IPS-15b (cell line): ENCODE data around the gene RNF115.
A peak's percentile ranks its signal among the peaks of the same experiment; 100 is the strongest.
"Not testable (repeated sequence)": the region's sequence is repeated elsewhere in the genome, so short reads cannot be mapped to it uniquely, and the experiment has no call there.

Source experiments
- H3K27me3 ChIP-seq: one replicate; pipeline ENCODE4 v1.6.1; 2013; ENCODE audit warnings: low read length; ENCODE audit not compliant: control insufficient read depth, insufficient read depth
- H3K36me3 ChIP-seq: one replicate; pipeline ENCODE4 v1.6.1; 2013; ENCODE audit warnings: low read length; ENCODE audit not compliant: control insufficient read depth, insufficient read depth
- H3K4me1 ChIP-seq: one replicate; pipeline ENCODE4 v1.6.1; 2013; ENCODE audit warnings: mild to moderate bottlenecking, low read length; ENCODE audit not compliant: control insufficient read depth, insufficient read depth
- H3K4me3 ChIP-seq: one replicate; pipeline ENCODE4 v1.5.1; 2013; ENCODE audit warnings: low read depth, low read length
- H3K9ac ChIP-seq: one replicate; pipeline ENCODE4 v1.6.1; 2013; ENCODE audit warnings: low read depth, mild to moderate bottlenecking, low read length
- H3K9me3 ChIP-seq: one replicate; pipeline ENCODE4 v1.6.1; 2013; ENCODE audit warnings: mild to moderate bottlenecking, low read length; ENCODE audit not compliant: control insufficient read depth, insufficient read depth

RNF115 gene

GRCh38 chr1:145849356-145850160, 25.7 kb upstream of the RNF115 start:
- H3K4me1 ChIP-seq: no peaks in the 10 kb centered on the region
- H3K27me3 ChIP-seq: no peaks in the 10 kb centered on the region
- no peak overlapping the region for H3K9ac ChIP-seq
- H3K9me3 ChIP-seq: no peaks in the 10 kb centered on the region
- peaks cover 39% of the 10 kb centered on the region for H3K36me3 ChIP-seq
- H3K4me3 ChIP-seq: no peak overlapping the region

- no peak overlapping the region for H3K9ac ChIP-seq
- H3K4me3 ChIP-seq: no peak overlapping the region
- H3K36me3 ChIP-seq: peaks cover 24% of the 10 kb centered on the region
Measured at GRCh38 chr1:145847827-145848226, 23.9 kb upstream of the RNF115 start.

GRCh38 chr1:145846201-145846612, 22.3 kb upstream of the RNF115 start:
- H3K27me3 ChIP-seq: no peaks in the 10 kb centered on the region
- H3K4me3 ChIP-seq: peak overlapping the region; percentile 61
- H3K9ac ChIP-seq: no peak overlapping the region
- H3K36me3 ChIP-seq: peaks cover 21% of the 10 kb centered on the region
- no peaks in the 10 kb centered on the region for H3K9me3 ChIP-seq
- H3K4me1 ChIP-seq: no peaks in the 10 kb centered on the region

More at GRCh38 chr1:145847827-145848226, 23.9 kb upstream of the RNF115 start:
- H3K4me1 ChIP-seq: no peaks in the 10 kb centered on the region
- no peaks in the 10 kb centered on the region for H3K9me3 ChIP-seq
- H3K27me3 ChIP-seq: no peaks in the 10 kb centered on the region

GRCh38 chr1:145845514-145846161, 21.7 kb upstream of the RNF115 start, which contains the start of gene NUDT17:
Gene NUDT17, plus strand, starts transcription at chr1:145845630. Its CDS starts 11 bp downstream, at chr1:145845641.
- Histone ChIP-seq H3K4me1 (no peaks in the 10 kb centered on the region), H3K9ac (peak within 1 kb of the TSS; percentile 77), H3K27me3 (no peaks in the 10 kb centered on the region), H3K4me3 (peak within 1 kb of the TSS; percentile 61), H3K9me3 (no peaks in the 10 kb centered on the region), H3K36me3 (peaks cover 20% of the 10 kb centered on the region)

GRCh38 chr1:145845144-145845513, 21.2 kb upstream of the RNF115 start:
- peaks cover 15% of the 10 kb centered on the region for H3K36me3 ChIP-seq
- H3K4me3 ChIP-seq: peak overlapping the region; percentile 61
- no peak overlapping the region for H3K9ac ChIP-seq
- H3K9me3 ChIP-seq: no peaks in the 10 kb centered on the region
- H3K27me3 ChIP-seq: no peaks in the 10 kb centered on the region
- no peaks in the 10 kb centered on the region for H3K4me1 ChIP-seq

GRCh38 chr1:145843031-145843430, 19.1 kb upstream of the RNF115 start:
- Histone ChIP-seq H3K4me3 (no peak overlapping the region), H3K9me3 (no peaks in the 10 kb centered on the region), H3K4me1 (no peaks in the 10 kb centered on the region), H3K36me3 (peaks cover 12% of the 10 kb centered on the region), H3K9ac (no peak overlapping the region), H3K27me3 (no peaks in the 10 kb centered on the region)

- Histone ChIP-seq H3K27me3 (no peaks in the 10 kb centered on the region), H3K9me3 (no peaks in the 10 kb centered on the region), H3K9ac (no peak overlapping the region), H3K36me3 (peaks cover 20% of the 10 kb centered on the region), H3K4me3 (no peak overlapping the region), H3K4me1 (no peaks in the 10 kb centered on the region)
Measured at GRCh38 chr1:145837656-145838055, 13.8 kb upstream of the RNF115 start.

GRCh38 chr1:145830810-145831209, 6.9 kb upstream of the RNF115 start:
- not testable (repeated sequence) for H3K9me3 ChIP-seq, H3K9ac ChIP-seq, H3K4me3 ChIP-seq, H3K27me3 ChIP-seq, H3K4me1 ChIP-seq
- peaks cover 22% of the 10 kb centered on the region for H3K36me3 ChIP-seq

- Histone ChIP-seq H3K4me1 (no peaks in the 10 kb centered on the region), H3K36me3 (peaks cover 18% of the 10 kb centered on the region), H3K9me3 (no peaks in the 10 kb centered on the region), H3K27me3 (no peaks in the 10 kb centered on the region), H3K4me3 (no peak overlapping the region), H3K9ac (no peak overlapping the region)
Measured at GRCh38 chr1:145828367-145829026, 4.6 kb upstream of the RNF115 start.

- H3K9me3 ChIP-seq: no peaks in the 10 kb centered on the region
- no peaks in the 10 kb centered on the region for H3K27me3 ChIP-seq
- H3K4me1 ChIP-seq: no peaks in the 10 kb centered on the region
- H3K9ac ChIP-seq: no peak overlapping the region
- no peak overlapping the region for H3K4me3 ChIP-seq
- H3K36me3 ChIP-seq: peaks cover 18% of the 10 kb centered on the region
Measured at GRCh38 chr1:145827966-145828365, 4.1 kb upstream of the RNF115 start.

- no peak overlapping the region for H3K4me3 ChIP-seq
- no peaks in the 10 kb centered on the region for H3K27me3 ChIP-seq
- H3K9ac ChIP-seq: no peak overlapping the region
- no peaks in the 10 kb centered on the region for H3K4me1 ChIP-seq
- no peaks in the 10 kb centered on the region for H3K9me3 ChIP-seq
- H3K36me3 ChIP-seq: peaks cover 18% of the 10 kb centered on the region
Measured at GRCh38 chr1:145826030-145826429, 2.1 kb upstream of the RNF115 start.
